ENCODE results near the gene SYNDIG1.
"Not testable (repeated sequence)": the region's sequence is repeated elsewhere in the genome, so short reads cannot be mapped to it uniquely, and the experiment has no call there.

Gene SYNDIG1

GRCh38 chr20:24616258-24617079 is 147.0 kb downstream of the SYNDIG1 start:
- no peak for DNase-seq

- no peak for DNase-seq
Measured at GRCh38 chr20:24617080-24617432, 147.6 kb downstream of the SYNDIG1 start.

GRCh38 chr20:24617757-24618450 is 148.5 kb downstream of the SYNDIG1 start:
- DNase-seq: no peak

GRCh38 chr20:24618739-24619138 is 149.3 kb downstream of the SYNDIG1 start:
- no peak for DNase-seq

GRCh38 chr20:24619212-24619611 is 149.8 kb downstream of the SYNDIG1 start:
- DNase-seq: no peak

GRCh38 chr20:24620937-24621519 is 151.6 kb downstream of the SYNDIG1 start:
- no peak for DNase-seq

- DNase-seq: no peak
Measured at GRCh38 chr20:24622856-24623255, 153.4 kb downstream of the SYNDIG1 start.

- DNase-seq: not testable (repeated sequence)
Measured at GRCh38 chr20:24626141-24626540, 156.7 kb downstream of the SYNDIG1 start.

GRCh38 chr20:24627291-24627690 is 157.9 kb downstream of the SYNDIG1 start:
- DNase-seq: no peak

- no peak for DNase-seq
Measured at GRCh38 chr20:24627926-24628325, 158.5 kb downstream of the SYNDIG1 start.

- DNase-seq: no peak
Measured at GRCh38 chr20:24628985-24629384, 159.6 kb downstream of the SYNDIG1 start.

GRCh38 chr20:24629668-24630067 is 160.2 kb downstream of the SYNDIG1 start:
- no peak for DNase-seq

GRCh38 chr20:24630486-24631172 is 161.2 kb downstream of the SYNDIG1 start:
- DNase-seq: no peak

- DNase-seq: no peak
Measured at GRCh38 chr20:24631173-24631505, 161.7 kb downstream of the SYNDIG1 start.

GRCh38 chr20:24632581-24632980 is 163.2 kb downstream of the SYNDIG1 start:
- DNase-seq: no peak

- no peak for DNase-seq
Measured at GRCh38 chr20:24633026-24633425, 163.6 kb downstream of the SYNDIG1 start.

GRCh38 chr20:24633521-24633920 is 164.1 kb downstream of the SYNDIG1 start:
- no peak for DNase-seq

- DNase-seq: no peak
Measured at GRCh38 chr20:24634855-24635254, 165.4 kb downstream of the SYNDIG1 start.

- no peak for DNase-seq
Measured at GRCh38 chr20:24636626-24637025, 167.2 kb downstream of the SYNDIG1 start.

- no peak for DNase-seq
Measured at GRCh38 chr20:24637087-24637486, 167.7 kb downstream of the SYNDIG1 start.

GRCh38 chr20:24637941-24638340 is 168.5 kb downstream of the SYNDIG1 start:
- DNase-seq: no peak

GRCh38 chr20:24638591-24639548 is 169.4 kb downstream of the SYNDIG1 start:
- DNase-seq: no peak

Data from NCI-H774 (cell line).